ENCODE results near the gene GAS7. TPM values are rescaled to one million over a fixed set of nuclear protein-coding genes. Genes with fewer than 3 reads are reported as not detected.

Gene GAS7
- total and polyA plus RNA-seq, 10 of the 15 experiments (the other 5 are each of a cell fraction or from before 2014, with no cell fraction given): 2.3 to 53.4 (median 24.0) TPM

GRCh38 chr17:10126616-10127501 lies 71.5 kb downstream of the GAS7 start:
- intact Hi-C loops (cut with micrococcal nuclease; ENCODE audit: unreplicated experiment) (no loop called here), in situ Hi-C loops (cut with MboI) (no loop called here)
- no peaks in the 10 kb centered on the region for H3K79me2 ChIP-seq (ENCODE audit: control insufficient read depth, insufficient read depth, low read length)
- no peaks in the 10 kb centered on the region for H3K9me3 ChIP-seq (replicated peaks; ENCODE audit: control insufficient read depth, insufficient read depth, low read length)
- H4K20me1 ChIP-seq (ENCODE audit: control insufficient read depth, insufficient read depth): no peaks in the 10 kb centered on the region
- H3K4me2 ChIP-seq (ENCODE audit: control insufficient read depth, insufficient read depth): no peak overlapping the region
- DNase-seq (ENCODE audit: low read depth, low spot score): no peak
- ChIA-PET RAD21 (ENCODE audit: unreplicated experiment) (no interaction called here), SMC1A (ENCODE audit: uncharacterized antibody, unreplicated experiment) (interaction anchor here (0.7 kb wide), 1 partner anchor 191 kb away, joined by 3 read pairs; no protein-coding TSS in a partner anchor), POLR2A (no interaction called here), CTCF (no interaction called here)
- no peak for FAIRE-seq
- H3K27me3 ChIP-seq (replicated peaks in 1 of 2; ENCODE audit: control insufficient read depth in 2 of 2, insufficient read depth in 2 of 2, low read length in 1 of 2): no peaks in the 10 kb centered on the region
- H2AFZ ChIP-seq (ENCODE audit: control insufficient read depth, low read depth, low read length): peak overlapping the region; percentile 25
- H3K36me3 ChIP-seq (ENCODE audit: control insufficient read depth in 2 of 2, insufficient read depth in 2 of 2, low read length in 1 of 2): no peaks in the 10 kb centered on the region
- 58% methylated on average over 16 of the region's 16 CpGs for WGBS (ENCODE audit: insufficient coverage, insufficient replicate concordance, low lambda C conversion rate, missing lambda C conversion rate)
- BruUV-seq (replicated peaks): no TSS peak
- TF ChIP-seq FOS (IDR thresholded peaks at IDR 0.05; ENCODE audit: borderline replicate concordance, extremely low read depth, insufficient read length) (no peak), RB1 (IDR thresholded peaks at IDR 0.05; ENCODE audit: borderline replicate concordance) (no peak)
- TF ChIP-seq, protein P1, sequence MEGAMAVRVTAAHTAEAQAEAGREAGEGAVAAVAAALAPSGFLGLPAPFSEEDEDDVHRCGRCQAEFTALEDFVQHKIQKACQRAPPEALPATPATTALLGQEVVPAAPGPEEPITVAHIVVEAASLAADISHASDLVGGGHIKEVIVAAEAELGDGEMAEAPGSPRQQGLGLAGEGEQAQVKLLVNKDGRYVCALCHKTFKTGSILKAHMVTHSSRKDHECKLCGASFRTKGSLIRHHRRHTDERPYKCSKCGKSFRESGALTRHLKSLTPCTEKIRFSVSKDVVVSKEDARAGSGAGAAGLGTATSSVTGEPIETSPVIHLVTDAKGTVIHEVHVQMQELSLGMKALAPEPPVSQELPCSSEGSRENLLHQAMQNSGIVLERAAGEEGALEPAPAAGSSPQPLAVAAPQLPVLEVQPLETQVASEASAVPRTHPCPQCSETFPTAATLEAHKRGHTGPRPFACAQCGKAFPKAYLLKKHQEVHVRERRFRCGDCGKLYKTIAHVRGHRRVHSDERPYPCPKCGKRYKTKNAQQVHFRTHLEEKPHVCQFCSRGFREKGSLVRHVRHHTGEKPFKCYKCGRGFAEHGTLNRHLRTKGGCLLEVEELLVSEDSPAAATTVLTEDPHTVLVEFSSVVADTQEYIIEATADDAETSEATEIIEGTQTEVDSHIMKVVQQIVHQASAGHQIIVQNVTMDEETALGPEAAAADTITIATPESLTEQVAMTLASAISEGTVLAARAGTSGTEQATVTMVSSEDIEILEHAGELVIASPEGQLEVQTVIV (IDR thresholded peaks at IDR 0.05; ENCODE audit: borderline replicate concordance, partially characterized antibody): no peak
- H3K27ac ChIP-seq (ENCODE audit: control insufficient read depth, insufficient read depth): no peak overlapping the region
- H3K4me3 ChIP-seq: no peak overlapping the region
- peaks cover 5% of the 10 kb centered on the region for H3K4me1 ChIP-seq (ENCODE audit: control insufficient read depth, insufficient read depth, low read length)
- peak; percentile 49 for ATAC-seq
- H3K9ac ChIP-seq (ENCODE audit: control insufficient read depth, insufficient read depth, low read length): no peak overlapping the region

DNA sequence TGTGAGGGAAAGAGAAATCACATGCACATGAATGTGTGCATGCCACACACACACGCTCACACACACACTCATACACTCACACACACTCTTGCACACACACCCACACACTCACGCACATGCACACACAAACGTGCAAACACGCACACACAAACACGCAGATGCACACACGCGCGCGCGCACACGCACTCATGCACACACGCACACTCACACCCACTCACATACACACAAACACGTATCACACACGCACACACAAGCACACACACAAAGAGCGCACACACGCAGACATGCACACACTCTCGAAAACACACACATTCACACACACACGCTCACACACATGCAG lies 72.2 kb downstream of the GAS7 start:
- intact Hi-C loops (cut with micrococcal nuclease; ENCODE audit: unreplicated experiment): no loop called here
- no peak overlapping the region for H3K27ac ChIP-seq (ENCODE audit: control insufficient read depth, insufficient read depth)
- H3K27me3 ChIP-seq (replicated peaks in 1 of 2; ENCODE audit: control insufficient read depth in 2 of 2, insufficient read depth in 2 of 2, low read length in 1 of 2): no peaks in the 10 kb centered on the region
- ChIA-PET POLR2A (no interaction called here), SMC1A (ENCODE audit: uncharacterized antibody, unreplicated experiment) (no interaction called here), CTCF (no interaction called here), RAD21 (ENCODE audit: unreplicated experiment) (no interaction called here)
- peaks cover 8% of the 10 kb centered on the region for H3K4me1 ChIP-seq (ENCODE audit: control insufficient read depth, insufficient read depth, low read length)
- H3K9ac ChIP-seq (ENCODE audit: control insufficient read depth, insufficient read depth, low read length): no peak overlapping the region
- no peak for DNase-seq (ENCODE audit: low read depth, low spot score)
- H3K36me3 ChIP-seq (ENCODE audit: control insufficient read depth in 2 of 2, insufficient read depth in 2 of 2, low read length in 1 of 2): no peaks in the 10 kb centered on the region
- ATAC-seq: no peak
- no peak for FAIRE-seq
- WGBS (ENCODE audit: insufficient coverage, insufficient replicate concordance, low lambda C conversion rate, missing lambda C conversion rate): 80% methylated on average over 18 of the region's 18 CpGs
- H3K4me3 ChIP-seq: no peak overlapping the region
- no peak overlapping the region for H3K4me2 ChIP-seq (ENCODE audit: control insufficient read depth, insufficient read depth)
- no peaks in the 10 kb centered on the region for H4K20me1 ChIP-seq (ENCODE audit: control insufficient read depth, insufficient read depth)
- no peak overlapping the region for H2AFZ ChIP-seq (ENCODE audit: control insufficient read depth, low read depth, low read length)
- in situ Hi-C loops (cut with MboI): no loop called here
- no peaks in the 10 kb centered on the region for H3K79me2 ChIP-seq (ENCODE audit: control insufficient read depth, insufficient read depth, low read length)
- H3K9me3 ChIP-seq (replicated peaks; ENCODE audit: control insufficient read depth, insufficient read depth, low read length): no peaks in the 10 kb centered on the region
- no TSS peak for BruUV-seq (replicated peaks)
- TF ChIP-seq TAF1 (IDR thresholded peaks at IDR 0.05; ENCODE audit: borderline replicate concordance, low read depth, low read length): no peak
- TF ChIP-seq CHD2 (IDR thresholded peaks at IDR 0.05; ENCODE audit: borderline replicate concordance, low read depth, low read length): no peak
- no peak for TF ChIP-seq ATF3 (IDR thresholded peaks at IDR 0.05; ENCODE audit: borderline replicate concordance, extremely low read depth, low read depth, low read length)
- no peak for TF ChIP-seq FOS (IDR thresholded peaks at IDR 0.05; ENCODE audit: borderline replicate concordance, extremely low read depth, insufficient read length)
- no peak for TF ChIP-seq EGR1 (IDR thresholded peaks at IDR 0.05; ENCODE audit: borderline replicate concordance in 1 of 2, low read depth in 2 of 2, low read length in 2 of 2)
- TF ChIP-seq BACH1 (IDR thresholded peaks at IDR 0.05; ENCODE audit: borderline replicate concordance): no peak
- no peak for TF ChIP-seq HDGF (IDR thresholded peaks at IDR 0.05)
- TF ChIP-seq SIN3A (IDR thresholded peaks at IDR 0.05; ENCODE audit: low read depth, low read length): no peak
- peak; percentile 37 for TF ChIP-seq PBX3 (IDR thresholded peaks at IDR 0.05; ENCODE audit: insufficient replicate concordance, low read depth, low read length)
